ENCODE data around the gene PICALM.
A peak's percentile ranks its signal among the peaks of the same experiment; 100 is the strongest.

PICALM gene

DNA sequence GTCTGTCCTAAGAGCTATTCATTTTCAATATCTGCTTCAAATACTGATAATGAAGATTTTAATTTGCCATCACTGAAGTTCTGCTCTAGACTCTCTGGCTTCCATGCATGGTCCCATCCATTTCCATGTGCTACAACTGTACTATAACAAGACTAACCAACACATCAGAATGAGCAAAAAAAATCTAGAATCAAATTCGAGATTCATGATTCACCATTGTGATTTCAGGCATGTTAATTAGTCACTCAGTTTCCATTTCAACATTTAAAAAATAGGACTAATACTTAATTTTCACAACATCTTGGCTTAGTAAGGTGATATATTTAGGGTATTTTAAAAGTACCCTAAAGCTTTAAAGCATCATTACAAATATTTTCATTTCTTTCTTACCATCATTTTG, 22.8 kb downstream of the PICALM start:
- DNase-seq, result no peak

DNA sequence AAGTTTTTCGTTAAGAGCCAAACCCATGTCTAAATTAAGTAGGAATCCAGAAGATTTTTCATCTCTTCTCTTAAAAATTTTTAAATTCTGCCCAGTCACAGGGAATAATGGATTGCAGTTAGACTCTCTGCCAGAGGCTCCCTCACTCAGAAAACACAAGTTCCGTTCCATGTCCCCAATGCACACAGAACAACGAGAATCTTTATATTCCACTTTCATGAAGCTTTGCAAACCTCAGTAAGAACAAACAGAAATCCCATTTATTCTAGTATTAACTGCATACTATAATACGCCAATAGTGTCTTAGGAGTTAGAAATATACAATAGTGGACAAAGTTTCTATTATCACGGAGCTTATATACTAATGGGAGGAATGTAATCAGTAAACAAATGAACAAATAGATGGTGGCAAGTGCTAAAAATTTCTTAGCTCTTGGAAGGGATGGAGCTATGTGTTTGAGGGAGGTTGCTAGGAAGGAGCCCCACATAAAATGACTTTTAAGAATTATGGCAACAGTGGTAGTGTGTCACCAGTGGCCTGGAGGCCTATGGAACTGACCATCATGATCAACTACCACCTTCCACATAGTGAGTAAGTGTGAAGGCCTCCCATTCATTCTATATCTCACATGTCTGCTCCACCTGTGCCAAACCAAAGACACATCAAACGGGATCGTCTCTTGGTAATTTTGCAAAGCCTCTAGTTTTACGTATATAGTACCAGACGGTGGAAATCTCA, 24.9 kb downstream of the PICALM start:
- DNase-seq, result no peak

DNA sequence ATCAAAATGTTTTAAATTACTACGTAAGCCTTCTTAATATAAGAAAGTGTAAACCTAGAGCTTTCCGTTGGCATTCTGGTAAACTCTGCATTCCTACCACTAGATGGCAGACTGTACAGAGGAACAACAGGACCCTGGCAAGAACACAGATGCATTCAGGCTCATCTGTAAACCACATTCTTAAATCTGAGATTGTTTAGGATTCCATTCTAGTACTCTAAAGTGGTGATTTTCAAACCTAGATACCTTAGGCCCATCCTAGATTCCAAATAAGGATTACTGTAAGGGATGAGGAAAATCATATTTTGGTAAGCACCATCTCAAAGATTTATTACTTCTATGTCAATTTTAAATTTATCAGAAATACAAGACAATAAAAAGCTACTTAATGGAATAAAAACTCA, 26.9 kb downstream of the PICALM start:
- DNase-seq, result peak; percentile 6

DNA sequence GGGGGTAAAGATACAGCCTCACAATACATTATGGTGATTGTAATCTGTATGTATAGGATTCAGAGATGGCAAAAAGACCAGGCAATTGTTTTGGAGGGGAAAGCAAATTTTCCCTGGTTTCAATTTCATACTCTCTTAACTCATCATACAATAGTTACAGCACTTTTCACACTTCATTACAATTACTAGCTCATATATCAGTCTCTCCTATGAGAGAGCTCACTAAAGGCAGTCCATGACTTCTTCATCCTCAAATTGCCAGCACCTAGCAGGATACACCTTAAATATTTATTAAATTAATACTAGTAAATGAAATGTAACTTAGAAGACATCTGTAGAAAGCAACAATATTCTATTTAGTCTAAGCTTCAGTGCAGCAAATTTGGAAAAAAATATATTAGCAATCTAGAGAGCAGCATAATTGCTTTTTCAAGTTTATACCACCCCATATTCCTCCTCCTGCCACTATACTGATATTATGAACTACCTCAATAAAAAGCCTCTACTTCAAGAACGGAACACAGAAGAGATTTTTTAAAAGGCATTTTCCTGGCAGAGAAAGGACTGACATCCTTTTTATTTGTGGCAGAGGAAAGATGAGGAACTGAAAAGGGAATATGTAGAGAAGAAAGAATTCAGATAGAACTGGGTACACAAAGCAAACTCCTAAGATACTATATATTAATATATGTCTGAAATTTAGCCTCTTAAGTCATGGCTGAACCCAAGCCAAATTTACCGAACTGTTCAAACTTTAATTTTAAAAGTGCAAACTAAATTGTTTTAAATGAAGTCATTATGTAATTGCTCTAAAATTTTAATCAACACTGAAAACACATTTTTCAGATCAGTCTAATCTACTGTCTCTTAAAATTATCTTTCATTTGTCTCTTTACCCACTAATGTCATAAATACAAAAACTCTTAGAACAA, 27.7 kb downstream of the PICALM start:
- no peak for DNase-seq

DNA sequence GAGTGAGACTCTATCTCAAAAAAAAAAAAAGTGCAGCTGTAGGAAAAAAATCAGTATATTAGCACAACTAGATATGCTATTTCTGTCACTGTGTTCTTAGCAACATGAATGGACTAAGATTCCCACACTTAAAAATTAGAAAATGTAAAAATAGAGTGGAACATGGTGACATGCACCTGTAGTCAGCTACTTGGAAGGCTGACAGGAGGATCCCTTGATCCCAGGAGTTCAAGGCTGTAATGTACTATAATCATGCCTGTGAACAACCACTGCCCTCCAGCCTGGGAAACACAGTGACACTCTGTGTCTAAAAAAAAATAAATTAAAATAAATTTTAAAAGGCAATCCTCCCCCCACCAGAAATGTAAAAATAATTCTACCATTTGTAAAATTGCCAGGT, 29.8 kb downstream of the PICALM start:
- DNase-seq, result no peak

DNA sequence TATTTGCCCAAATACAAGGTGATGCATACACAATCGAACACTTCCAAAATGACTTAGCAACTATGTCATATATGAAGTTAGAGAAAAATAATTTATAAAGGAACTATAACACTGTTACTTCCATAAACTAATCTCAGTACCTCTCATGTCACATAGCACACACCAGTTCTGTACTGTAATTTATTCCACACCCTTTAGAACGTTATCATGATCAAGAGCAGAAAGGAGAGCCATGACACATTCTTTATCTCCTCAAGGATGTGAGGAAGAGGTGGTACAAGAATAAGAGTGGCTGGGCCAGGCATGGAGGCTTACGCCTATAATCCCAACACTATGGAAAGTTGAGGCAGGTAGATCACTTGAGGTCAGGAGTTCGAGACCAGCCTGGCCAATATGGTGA, 31.1 kb downstream of the PICALM start:
- DNase-seq, result no peak

DNA sequence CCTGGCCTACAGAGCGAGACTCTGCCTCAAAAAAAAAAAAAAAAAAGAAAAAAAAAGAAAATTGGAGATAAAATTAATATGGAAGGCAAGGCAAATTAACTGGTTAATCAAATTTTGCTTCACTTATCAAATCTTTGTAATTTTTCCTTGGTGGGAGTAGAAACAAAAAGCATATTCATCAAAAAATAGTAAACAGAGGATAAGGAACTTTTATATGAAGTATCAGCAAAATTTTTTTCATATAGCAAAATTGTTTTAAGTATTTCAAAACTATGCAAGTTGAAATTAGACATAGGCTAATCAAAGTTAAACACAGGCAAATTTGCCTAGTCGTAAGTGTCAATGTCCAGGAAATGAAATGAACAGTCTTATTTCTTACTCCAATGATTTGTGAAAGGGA, 33.0 kb downstream of the PICALM start:
- no peak for DNase-seq

DNA sequence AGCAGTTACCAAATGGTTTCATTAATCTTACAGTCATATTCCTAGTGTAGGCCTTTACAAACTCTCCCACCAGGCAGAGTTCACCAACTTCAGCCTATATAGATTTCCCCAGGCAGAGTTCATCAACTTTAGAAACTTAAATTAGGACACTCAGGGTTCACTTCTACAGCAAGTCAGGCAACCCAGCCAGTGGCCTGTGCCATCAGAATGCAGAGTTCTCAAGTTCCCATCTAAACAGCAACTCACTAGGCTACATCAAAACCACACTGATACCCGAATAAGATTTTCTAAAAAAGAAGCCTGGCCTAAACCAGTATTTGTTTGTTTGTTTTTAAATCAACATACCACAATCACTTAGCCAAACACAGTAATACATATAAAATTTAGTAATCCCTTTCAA, 33.7 kb downstream of the PICALM start:
- DNase-seq, result no peak

DNA sequence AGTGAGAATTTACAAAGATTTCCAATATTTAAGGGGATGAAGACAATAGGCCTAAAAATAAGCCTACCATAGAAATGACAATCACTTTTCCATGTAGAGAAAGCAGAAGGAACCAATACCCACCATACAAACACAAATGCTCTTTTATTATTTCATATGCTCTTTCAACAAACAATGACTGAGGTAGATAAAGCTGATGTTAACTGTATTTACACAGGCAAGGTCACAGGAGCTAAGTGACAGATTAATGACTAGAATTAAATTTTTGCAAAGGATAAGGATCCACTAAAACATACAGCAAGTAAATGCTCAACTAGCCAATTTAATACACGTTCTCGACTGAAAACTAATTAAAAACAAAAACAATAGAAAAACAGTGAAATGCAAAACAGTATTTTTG, 34.2 kb downstream of the PICALM start:
- DNase-seq, result no peak

DNA sequence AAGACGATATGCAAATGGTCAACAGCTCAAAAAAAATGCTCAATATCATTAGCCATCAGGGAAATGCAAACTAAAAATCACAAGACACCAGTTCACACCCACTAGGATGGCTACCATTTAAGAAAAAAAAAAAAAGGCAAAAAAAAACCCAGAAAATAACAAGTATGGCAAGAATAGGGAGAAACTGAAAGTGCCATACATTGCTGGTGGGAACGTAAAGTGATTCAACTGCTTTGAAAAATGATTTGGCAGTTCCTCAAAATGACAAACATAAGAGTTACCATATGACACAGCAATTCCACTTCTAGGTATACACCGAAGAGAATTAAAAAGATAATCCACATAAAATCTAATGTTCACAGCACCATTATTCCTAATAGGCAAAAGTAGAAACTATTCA, 47.5 kb downstream of the PICALM start:
- no peak for DNase-seq

DNA sequence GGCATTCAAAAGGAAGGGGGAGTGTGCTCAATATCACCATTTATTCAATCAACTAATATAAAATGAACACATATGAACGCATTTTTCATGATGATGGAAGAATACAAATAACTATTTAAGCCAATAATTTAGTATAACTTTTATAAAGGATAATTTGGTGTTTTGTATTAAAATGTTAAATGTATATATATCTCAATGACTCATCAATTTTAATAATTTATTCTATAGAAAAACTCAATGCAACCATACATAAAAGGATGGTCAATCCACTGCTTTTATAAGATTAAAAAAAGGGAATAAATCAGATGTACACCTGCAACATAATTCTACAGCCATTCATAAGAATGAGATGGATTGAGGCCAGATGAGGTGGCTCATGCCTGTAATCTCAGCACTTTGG, 50.6 kb downstream of the PICALM start:
- DNase-seq, result no peak

DNA sequence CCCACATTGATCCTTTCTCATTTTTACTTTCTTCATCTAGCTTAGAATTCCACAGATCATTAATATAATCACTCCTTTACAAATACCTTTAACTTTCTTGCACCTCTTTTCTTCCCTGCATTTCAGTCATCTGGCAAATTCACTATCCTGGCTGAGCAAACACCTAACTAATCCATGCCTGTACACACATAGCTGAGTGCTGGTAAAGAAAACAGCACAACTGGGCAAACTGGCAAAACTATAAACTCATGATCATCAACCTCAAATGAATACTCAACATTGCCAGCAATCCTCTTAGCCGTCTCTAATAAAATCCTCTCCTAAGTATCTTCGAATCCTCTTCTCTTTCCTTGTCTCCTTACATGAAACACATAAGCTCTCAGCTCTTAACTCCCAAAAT, 52.4 kb downstream of the PICALM start:
- no peak for DNase-seq

DNA sequence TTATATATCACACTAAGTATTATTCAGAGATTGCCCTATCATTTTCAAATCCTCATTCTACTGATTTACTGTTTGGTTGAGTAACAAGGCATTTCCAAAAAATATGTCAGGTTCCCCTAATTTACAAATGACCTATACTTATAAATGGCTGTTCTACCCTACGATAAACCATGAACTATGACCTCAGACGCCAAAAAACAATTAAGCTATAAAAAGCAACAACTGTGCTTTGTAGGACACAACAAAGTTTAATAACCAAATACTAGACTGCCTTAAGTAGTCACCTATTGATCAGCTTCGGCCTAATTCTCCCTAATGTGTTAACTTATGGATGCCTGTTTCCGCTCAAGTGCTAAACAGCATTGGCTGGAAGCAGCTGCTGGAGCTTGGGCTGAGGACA, 53.2 kb downstream of the PICALM start:
- DNase-seq, result no peak

DNA sequence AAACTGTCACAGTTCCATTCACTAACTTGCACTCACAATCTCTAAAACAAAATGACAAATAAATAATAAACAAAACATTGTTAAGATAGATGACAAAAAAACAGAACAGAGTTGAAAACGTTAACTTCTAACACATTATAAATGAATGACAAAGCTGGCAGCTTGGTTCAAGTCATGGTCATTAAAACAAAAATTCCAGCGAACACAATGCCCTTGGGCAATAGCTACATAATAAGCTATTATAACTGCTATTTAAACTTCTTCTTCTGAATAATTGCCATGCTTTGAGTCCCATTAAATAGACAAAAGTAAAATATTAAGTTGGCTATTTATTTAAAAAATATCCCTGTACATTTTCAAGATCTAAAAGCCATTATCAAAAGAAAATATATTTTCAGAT, 54.7 kb downstream of the PICALM start:
- no peak for DNase-seq

DNA sequence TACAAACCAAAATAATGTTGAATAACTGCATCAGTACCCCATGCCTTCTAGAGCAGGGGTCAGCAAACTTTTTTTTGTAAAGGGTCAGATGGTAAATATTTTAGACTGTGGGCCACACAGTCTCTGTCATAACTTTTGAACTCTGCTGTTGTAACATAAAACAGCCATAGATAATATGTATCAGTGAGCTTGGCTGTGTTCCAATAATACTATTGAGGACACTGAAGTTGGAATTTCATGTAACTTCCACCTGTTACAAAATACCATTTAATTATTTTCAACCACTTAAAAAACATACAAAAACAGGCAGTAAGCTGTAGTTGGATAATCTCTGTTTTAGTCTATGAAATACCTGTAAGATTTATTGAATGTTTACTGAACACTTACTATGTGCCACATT, 55.2 kb downstream of the PICALM start:
- no peak for DNase-seq

DNA sequence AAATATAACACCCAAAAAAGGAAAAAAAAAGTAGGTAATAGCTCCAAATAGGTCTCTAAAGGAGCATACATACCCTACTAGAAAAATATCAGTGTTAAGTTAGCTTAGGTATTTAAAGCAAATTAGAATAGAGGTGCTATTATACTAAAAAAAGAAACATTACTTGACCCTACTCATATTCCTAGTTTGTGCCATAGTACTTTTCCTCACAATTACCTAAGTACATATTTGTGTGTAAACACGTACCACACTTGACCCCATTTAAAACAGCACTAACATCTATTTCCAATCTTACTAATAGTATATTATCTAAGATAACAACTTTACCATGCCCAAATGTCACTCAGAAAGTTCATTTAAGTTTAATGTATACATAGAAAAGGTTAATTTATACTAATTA, 57.7 kb downstream of the PICALM start:
- no peak for DNase-seq

DNA sequence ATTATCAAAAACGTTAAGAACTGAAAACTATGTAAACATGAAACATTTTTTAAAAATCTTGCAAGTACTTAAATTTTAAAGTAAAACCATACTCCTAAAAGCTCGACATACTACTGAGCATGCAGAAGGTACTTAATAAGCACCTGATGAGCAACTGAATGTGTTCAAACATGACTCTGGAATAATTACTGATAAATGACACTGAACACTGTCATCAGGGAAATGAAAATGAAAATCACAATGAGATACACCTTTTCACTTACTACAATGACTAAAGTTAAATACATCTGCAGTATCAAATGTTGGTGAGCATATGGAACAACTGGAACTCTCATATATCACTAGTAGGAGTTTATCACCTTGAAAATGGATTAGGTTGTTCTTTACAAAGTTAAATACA, 65.2 kb downstream of the PICALM start:
- DNase-seq, result no peak

DNA sequence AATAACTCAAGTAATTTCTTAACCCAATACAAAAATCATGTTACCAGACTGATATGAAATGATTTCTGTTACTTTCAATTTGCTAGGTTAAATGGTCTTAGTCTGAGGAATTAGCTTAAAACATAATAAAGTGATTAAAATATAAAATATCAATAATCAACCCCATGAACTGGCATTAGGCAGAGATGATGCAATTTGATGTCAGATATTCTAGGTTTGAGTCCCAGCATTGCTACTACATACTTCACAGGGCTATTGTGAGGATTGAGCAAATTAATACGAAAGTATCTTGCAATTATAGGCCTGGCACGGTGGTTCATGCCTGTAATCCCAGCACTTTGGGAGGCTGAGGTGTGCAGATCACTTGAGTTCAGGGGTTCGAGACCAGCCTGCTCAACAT, 66.5 kb downstream of the PICALM start:
- no peak for DNase-seq

DNA sequence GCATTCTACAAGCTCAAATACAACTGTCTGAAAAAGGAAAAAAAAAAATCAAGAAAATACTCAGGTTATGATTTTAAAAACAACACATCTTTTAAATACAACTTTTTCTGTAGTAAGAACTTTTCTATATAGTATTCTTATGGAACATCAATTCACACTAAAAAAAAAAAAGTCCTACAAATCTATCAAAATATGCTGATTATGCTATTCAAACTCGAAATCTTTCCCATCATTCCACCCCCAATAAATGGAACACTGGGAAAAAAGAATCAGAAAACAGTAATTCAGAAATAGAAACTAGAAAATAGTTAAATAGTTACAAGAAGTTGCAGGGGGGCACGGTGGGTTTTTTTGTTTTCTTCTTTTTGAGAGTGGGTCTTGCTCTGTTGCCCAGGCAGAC, 77.4 kb downstream of the PICALM start:
- no peak for DNase-seq

DNA sequence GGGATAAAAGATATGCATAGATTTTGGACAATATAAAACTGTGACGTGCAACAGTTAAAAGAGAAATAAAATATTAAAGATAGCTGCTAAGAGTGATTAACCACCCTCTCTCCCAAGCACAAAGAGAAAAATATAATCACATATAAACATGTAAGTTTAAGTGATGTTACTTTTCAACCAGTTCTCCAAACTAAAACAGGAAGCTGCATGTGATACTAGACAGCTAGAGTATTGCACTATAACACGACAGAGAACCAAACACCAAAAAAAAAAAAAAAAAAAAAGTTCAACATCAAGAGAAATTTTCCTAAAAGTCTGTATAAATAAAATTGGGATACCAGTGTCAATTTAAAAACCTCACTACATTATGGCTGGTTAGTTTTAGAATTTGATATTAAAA, 79.1 kb downstream of the PICALM start:
- no peak for DNase-seq

DNA sequence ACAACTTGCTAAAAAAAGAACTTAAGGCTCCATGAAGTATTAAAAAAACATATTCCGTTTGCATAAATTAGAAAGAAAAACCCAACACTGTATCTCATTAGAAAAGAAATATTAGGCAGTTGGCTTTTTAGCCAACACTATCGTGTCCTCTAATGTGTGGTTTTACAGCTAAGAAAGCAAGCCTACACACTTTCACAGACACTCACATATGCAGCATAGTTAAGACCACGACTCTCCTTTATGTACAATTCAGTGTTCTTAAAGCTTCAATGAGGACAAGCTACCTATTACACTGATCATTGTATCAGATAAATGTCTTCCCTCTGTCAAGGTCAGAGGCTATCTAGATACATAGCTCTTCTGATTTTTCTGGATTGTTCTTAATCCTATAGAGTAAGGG, 80.1 kb downstream of the PICALM start:
- no peak for DNase-seq

DNA sequence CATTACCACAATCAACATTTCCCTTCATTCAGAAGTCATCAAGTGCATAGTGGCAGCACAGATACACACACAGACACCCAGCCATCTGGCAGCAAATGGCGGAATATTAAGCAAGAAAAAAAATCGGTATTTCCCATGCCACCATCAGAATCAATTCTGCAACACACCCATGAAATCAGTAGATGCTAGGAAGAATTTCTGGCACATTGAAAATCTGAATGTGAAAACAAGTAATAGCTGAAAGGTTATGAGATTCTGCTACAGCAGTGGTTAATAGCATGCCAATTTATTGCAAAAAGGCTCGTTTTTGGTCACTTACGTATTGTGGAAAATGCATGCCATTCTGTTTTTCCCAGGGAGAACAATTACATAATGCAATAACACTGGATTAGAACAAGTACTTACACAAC, 91.1 kb downstream of the PICALM start:
- no peak for DNase-seq

DNA sequence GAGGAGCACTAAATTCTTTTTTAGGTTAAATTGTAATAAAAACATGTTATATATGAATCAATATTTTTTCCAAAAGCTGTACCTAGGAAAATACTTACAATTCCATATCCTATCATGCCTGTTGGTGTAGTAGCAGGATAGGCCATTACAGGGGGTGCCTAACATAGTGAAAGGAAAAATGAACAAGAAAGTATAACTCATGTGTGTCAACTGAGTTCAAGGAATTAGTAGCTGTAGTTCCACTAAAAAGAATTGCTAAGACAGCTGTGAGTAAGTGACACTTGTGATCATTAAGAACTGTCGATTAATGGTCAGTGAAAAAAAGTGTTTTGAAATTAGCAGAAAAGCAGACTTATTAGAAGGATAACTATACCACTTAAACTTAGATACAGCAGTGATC, 92.4 kb downstream of the PICALM start:
- DNase-seq, result no peak

DNA sequence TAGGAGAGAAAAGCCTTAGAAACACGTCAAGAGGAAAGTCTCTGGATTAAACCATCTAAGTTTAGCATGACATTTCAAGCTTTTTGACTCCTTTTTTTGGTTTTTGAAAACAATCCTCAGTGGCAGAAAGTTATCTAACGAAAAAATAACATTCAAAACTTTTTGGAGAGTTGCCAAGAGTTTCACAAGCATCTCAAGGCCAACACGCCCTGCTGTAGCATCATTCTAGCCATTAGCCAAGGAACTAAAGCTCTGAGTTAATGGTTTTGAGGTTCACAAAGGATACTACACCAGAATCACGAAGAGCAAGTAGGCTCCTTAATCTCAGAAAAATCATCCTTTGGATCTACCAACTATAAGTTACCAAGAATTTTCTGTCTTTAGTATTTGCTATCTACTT, 94.8 kb downstream of the PICALM start:
- no peak for DNase-seq

All from effector CD8-positive, alpha-beta T cell (primary cell).